Kidney capillary endothelial cell (primary cell): ENCODE data around the gene DRAM1.
A peak's percentile ranks its signal among the peaks of the same experiment; 100 is the strongest.
"Not testable (repeated sequence)": the region's sequence is repeated elsewhere in the genome, so short reads cannot be mapped to it uniquely, and the experiment has no call there.

Source experiments
- DNase-seq: peaks from one replicate; pipeline ENCODE4 v3.0.0-alpha.2; 2018; ENCODE audit warnings: low spot score

The DRAM1 gene

GRCh38 chr12:101859664-101860607, 17.4 kb upstream of the DRAM1 start:
- no peak for DNase-seq

- DNase-seq: not testable (repeated sequence)
Measured at GRCh38 chr12:101861688-101862087, 15.7 kb upstream of the DRAM1 start.

- no peak for DNase-seq
Measured at GRCh38 chr12:101862245-101862644, 15.1 kb upstream of the DRAM1 start.

- DNase-seq: no peak
Measured at GRCh38 chr12:101863981-101864380, 13.4 kb upstream of the DRAM1 start.

GRCh38 chr12:101866615-101867373, 10.6 kb upstream of the DRAM1 start:
- no peak for DNase-seq

- DNase-seq: not testable (repeated sequence)
Measured at GRCh38 chr12:101867619-101868018, 9.8 kb upstream of the DRAM1 start.

- no peak for DNase-seq
Measured at GRCh38 chr12:101870925-101871324, 6.5 kb upstream of the DRAM1 start.

- no peak for DNase-seq
Measured at GRCh38 chr12:101875162-101875561, 2.2 kb upstream of the DRAM1 start.

- DNase-seq: peak; percentile 16
Measured at GRCh38 chr12:101876322-101876860, 989 bp upstream of the DRAM1 start.

- no peak for DNase-seq
Measured at GRCh38 chr12:101877806-101878242, 444 bp downstream of the DRAM1 start.

- DNase-seq: peak; percentile 21
Measured at GRCh38 chr12:101878243-101878821, 952 bp downstream of the DRAM1 start.

GRCh38 chr12:101880769-101881168, 3.4 kb downstream of the DRAM1 start:
- no peak for DNase-seq

GRCh38 chr12:101881228-101881627, 3.8 kb downstream of the DRAM1 start:
- DNase-seq: no peak

GRCh38 chr12:101884174-101884573, 6.8 kb downstream of the DRAM1 start:
- DNase-seq: no peak

- DNase-seq: not testable (repeated sequence)
Measured at GRCh38 chr12:101884781-101885340, 7.5 kb downstream of the DRAM1 start.

- no peak for DNase-seq
Measured at GRCh38 chr12:101885912-101886561, 8.7 kb downstream of the DRAM1 start.

- DNase-seq: no peak
Measured at GRCh38 chr12:101889211-101889752, 11.9 kb downstream of the DRAM1 start.

- peak; percentile 34 for DNase-seq
Measured at GRCh38 chr12:101891462-101891971, 14.1 kb downstream of the DRAM1 start.

- DNase-seq: no peak
Measured at GRCh38 chr12:101892794-101893193, 15.4 kb downstream of the DRAM1 start.

GRCh38 chr12:101901777-101902176, 24.4 kb downstream of the DRAM1 start:
- DNase-seq: no peak

- DNase-seq: no peak
Measured at GRCh38 chr12:101902641-101903040, 25.3 kb downstream of the DRAM1 start.
